H54 (cell line): ENCODE results near the gene FOXS1.
"Not testable (repeated sequence)": the region's sequence is repeated elsewhere in the genome, so short reads cannot be mapped to it uniquely, and the experiment has no call there.

Experiments
- DNase-seq: peaks from one replicate; pipeline ENCODE4 v3.0.0; 2011; ENCODE audit warnings: low spot score, mixed read lengths; ENCODE audit not compliant: insufficient read length
- FAIRE-seq: peaks from 3 replicates; lab custom pipeline; 2011; peaks lifted over from hg19 to GRCh38; lab: Jason Lieb, UNC
- POLR2A ChIP-seq: IDR thresholded peaks from 2 replicates; pipeline ENCODE4 v1.6.1; 2011; ENCODE audit warnings: low read depth, mild to moderate bottlenecking, low read length

Gene FOXS1

GRCh38 chr20:31830406-31830981 is 14.9 kb downstream of the FOXS1 start:
- TF ChIP-seq POLR2A = no peak
- DNase-seq (no peak), FAIRE-seq (no peak)

GRCh38 chr20:31829731-31830130 is 15.7 kb downstream of the FOXS1 start:
- no peak for FAIRE-seq
- no peak for DNase-seq
- no peak for TF ChIP-seq POLR2A

GRCh38 chr20:31828016-31828415 is 17.4 kb downstream of the FOXS1 start:
- not testable (repeated sequence) for FAIRE-seq, DNase-seq

GRCh38 chr20:31827059-31827458 is 18.3 kb downstream of the FOXS1 start:
- FAIRE-seq = no peak
- DNase-seq = no peak
- no peak for TF ChIP-seq POLR2A

GRCh38 chr20:31826074-31826473 is 19.3 kb downstream of the FOXS1 start:
- DNase-seq (no peak), FAIRE-seq (no peak)
- no peak for TF ChIP-seq POLR2A

GRCh38 chr20:31824554-31825313 is 20.7 kb downstream of the FOXS1 start:
- TF ChIP-seq POLR2A = no peak
- DNase-seq (no peak), FAIRE-seq (no peak)

- TF ChIP-seq POLR2A = no peak
- DNase-seq (no peak), FAIRE-seq (no peak)
Measured at GRCh38 chr20:31824125-31824485, 21.3 kb downstream of the FOXS1 start.

GRCh38 chr20:31823360-31824124 is 21.9 kb downstream of the FOXS1 start:
- FAIRE-seq (no peak), DNase-seq (no peak)
- no peak for TF ChIP-seq POLR2A

GRCh38 chr20:31822421-31823330 is 22.7 kb downstream of the FOXS1 start:
- FAIRE-seq (no peak), DNase-seq (peak; percentile 73)
- TF ChIP-seq POLR2A = no peak

- FAIRE-seq = no peak
- TF ChIP-seq POLR2A = no peak
- DNase-seq = no peak
Measured at GRCh38 chr20:31821427-31821826, 24.0 kb downstream of the FOXS1 start.

GRCh38 chr20:31820228-31820627 is 25.2 kb downstream of the FOXS1 start:
- TF ChIP-seq POLR2A = no peak
- FAIRE-seq = no peak
- no peak for DNase-seq

GRCh38 chr20:31819083-31819784 is 26.2 kb downstream of the FOXS1 start, which contains the start of gene MYLK2:
TSS of gene MYLK2 (plus strand) at chr20:31819356. CDS start at chr20:31819581, 225 bp downstream.
- FAIRE-seq = no peak

GRCh38 chr20:31818376-31818908 is 27.0 kb downstream of the FOXS1 start:
- DNase-seq = no peak
- no peak for FAIRE-seq
- TF ChIP-seq POLR2A = no peak

More at GRCh38 chr20:31819083-31819784, 26.2 kb downstream of the FOXS1 start, which contains the start of gene MYLK2:
- no peak for DNase-seq
- TF ChIP-seq POLR2A = no peak
